OCI-LY7 (cell line): ENCODE measurements around the gene TFAP2C. TPM values are rescaled to one million over a fixed set of nuclear protein-coding genes. Genes with fewer than 3 reads are reported as not detected.

Experiments used
- BruUV-seq: library from RNA; stranded (reverse); fragments of 400-500 nt; replicated peaks from 2 replicates; lab custom pipeline; 2021; lab: Mats Ljungman, UMichigan
- CTCF ChIA-PET: fragments of 300-600 bp; sonication (Branson Sonifier 250); formaldehyde crosslinking; loops from one replicate; lab custom pipeline; 2022; ENCODE audit warnings: antibody characterized with exemption; ENCODE audit not compliant: unreplicated experiment; lab: Charles Lee
- POLR2A ChIA-PET: fragments of 300-600 bp; sonication (Branson Sonifier 250); formaldehyde crosslinking; loops from one replicate; lab custom pipeline; 2022; ENCODE audit warnings: antibody characterized with exemption; lab: Charles Lee
- DNase-seq: peaks from one replicate; pipeline ENCODE4 v3.0.0-alpha.2; 2015; ENCODE audit warnings: low spot score
- H2AFZ ChIP-seq: fragments of 200-600 bp; sonication (generic), shearing (Covaris generic); 2 replicates; pipeline ENCODE4 v1.6.1; 2014; ENCODE audit warnings: mild to moderate bottlenecking, antibody characterized with exemption, low read length, moderate library complexity
- H3K27ac ChIP-seq: fragments of 200-600 bp; sonication (generic); 2 replicates; pipeline ENCODE4 v1.5.1; 2014; ENCODE audit warnings: mixed run types, low read depth, mild to moderate bottlenecking, moderate library complexity, low read length, inconsistent platforms; ENCODE audit not compliant: poor library complexity, severe bottlenecking
- H3K36me3 ChIP-seq: fragments of 200-600 bp; sonication (generic); 2 replicates; pipeline ENCODE4 v1.6.1; 2014; ENCODE audit warnings: mild to moderate bottlenecking, antibody characterized with exemption, low read length, moderate library complexity, mixed read lengths; ENCODE audit not compliant: insufficient read depth
- H3K4me1 ChIP-seq: fragments of 200-600 bp; sonication (generic); 2 replicates; pipeline ENCODE4 v1.5.1; 2014; ENCODE audit warnings: mild to moderate bottlenecking, low read length; ENCODE audit not compliant: insufficient read depth, poor library complexity, severe bottlenecking
- H3K4me2 ChIP-seq: fragments of 200-600 bp; sonication (generic); 2 replicates; pipeline ENCODE4 v1.6.1; 2014; ENCODE audit warnings: mild to moderate bottlenecking, low read length
- H3K4me3 ChIP-seq: fragments of 200-600 bp; sonication (generic); 2 replicates; pipeline ENCODE4 v1.5.1; 2014; ENCODE audit warnings: mild to moderate bottlenecking, low read depth, low read length; ENCODE audit not compliant: poor library complexity, severe bottlenecking
- H3K79me2 ChIP-seq: fragments of 200-600 bp; sonication (generic); 2 replicates; pipeline ENCODE4 v1.6.1; 2016; ENCODE audit warnings: low read depth, mild to moderate bottlenecking, low read length, moderate library complexity, mixed read lengths; ENCODE audit not compliant: insufficient read depth
- H3K9me2 ChIP-seq: fragments of 200-600 bp; sonication (generic); 2 replicates; pipeline ENCODE4 v1.6.1; 2016; ENCODE audit warnings: mild to moderate bottlenecking, low read length, mixed read lengths; ENCODE audit not compliant: insufficient read depth
- H3K9me3 ChIP-seq: fragments of 200-600 bp; sonication (generic); 2 replicates; pipeline ENCODE4 v1.6.1; 2014; ENCODE audit warnings: mild to moderate bottlenecking, mixed run types, low read length, mixed read lengths
- H4K20me1 ChIP-seq: fragments of 200-600 bp; sonication (generic); 2 replicates; pipeline ENCODE4 v1.6.1; 2014; ENCODE audit warnings: mild to moderate bottlenecking, antibody characterized with exemption, low read length, moderate library complexity, mixed read lengths; ENCODE audit not compliant: insufficient read depth
- EZH2phosphoT487 ChIP-seq: fragments of 200-600 bp; sonication (generic); IDR thresholded peaks from 2 replicates; pipeline ENCODE4 v1.6.1; 2018; ENCODE audit warnings: low read depth, borderline replicate concordance, mild to moderate bottlenecking, mixed run types, antibody characterized with exemption, low read length, moderate library complexity, mixed read lengths
- intact Hi-C: fragments of 100-400 bp; cut with micrococcal nuclease; formaldehyde crosslinking; loops from one replicate; pipeline ENCODE4 v1.10.0; 2022; ENCODE audit not compliant: unreplicated experiment
- total RNA-seq, 2 experiments: library from RNA; depleted of rRNA in 1 of 2; stranded (reverse); fragments of >200 nt in 1 of 2; shearing (Covaris generic) in 1 of 2; gene quantifications; 2 replicates each; pipeline ENCODE4 v1.2.3, GENCODE V29; 2014 to 2022
- TF ChIP-seq, protein P1 (sequence below): fragments of 200-600 bp; sonication (generic); conservative IDR thresholded peaks from 2 replicates; pipeline ENCODE4 v1.5.1; 2014; ENCODE audit warnings: mild to moderate bottlenecking, antibody characterized with exemption, low read length, moderate library complexity, mixed read lengths

The TFAP2C gene
- total RNA-seq, 2 experiments from 2014 or later: not detected

DNA sequence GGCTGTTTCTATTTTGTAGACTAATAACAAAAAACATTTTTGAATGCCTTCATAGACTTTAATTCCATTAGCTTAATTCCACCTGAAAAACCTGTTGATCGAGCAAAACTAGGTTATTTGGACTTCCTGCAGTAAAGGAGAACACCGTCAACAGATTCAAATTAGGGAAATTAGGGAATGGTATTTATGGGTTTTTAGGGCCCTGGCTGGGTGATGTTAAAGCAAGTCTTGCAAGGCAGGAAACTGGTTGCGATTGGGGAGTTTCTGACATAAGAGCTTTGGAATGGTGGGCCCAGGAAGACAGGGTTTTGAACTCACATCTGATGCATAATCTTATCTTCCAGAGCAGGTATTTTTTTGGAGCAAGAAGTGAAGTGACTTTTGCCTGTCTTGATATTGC lies 40.1 kb upstream of the TFAP2C start:
- Histone ChIP-seq H3K9me2 (no peaks in the 10 kb centered on the region), H3K4me2 (no peak overlapping the region), H4K20me1 (no peaks in the 10 kb centered on the region), H3K27ac (no peak overlapping the region), H3K9me3 (no peaks in the 10 kb centered on the region), H3K4me1 (no peaks in the 10 kb centered on the region), H3K4me3 (no peak overlapping the region), H3K36me3 (no peaks in the 10 kb centered on the region), H2AFZ (no peak overlapping the region), H3K79me2 (no peaks in the 10 kb centered on the region)
- no peak for DNase-seq
- CTCF ChIA-PET: no interaction called here
- BruUV-seq: no TSS peak
- intact Hi-C loops: no loop called here
- TF ChIP-seq, protein P1, sequence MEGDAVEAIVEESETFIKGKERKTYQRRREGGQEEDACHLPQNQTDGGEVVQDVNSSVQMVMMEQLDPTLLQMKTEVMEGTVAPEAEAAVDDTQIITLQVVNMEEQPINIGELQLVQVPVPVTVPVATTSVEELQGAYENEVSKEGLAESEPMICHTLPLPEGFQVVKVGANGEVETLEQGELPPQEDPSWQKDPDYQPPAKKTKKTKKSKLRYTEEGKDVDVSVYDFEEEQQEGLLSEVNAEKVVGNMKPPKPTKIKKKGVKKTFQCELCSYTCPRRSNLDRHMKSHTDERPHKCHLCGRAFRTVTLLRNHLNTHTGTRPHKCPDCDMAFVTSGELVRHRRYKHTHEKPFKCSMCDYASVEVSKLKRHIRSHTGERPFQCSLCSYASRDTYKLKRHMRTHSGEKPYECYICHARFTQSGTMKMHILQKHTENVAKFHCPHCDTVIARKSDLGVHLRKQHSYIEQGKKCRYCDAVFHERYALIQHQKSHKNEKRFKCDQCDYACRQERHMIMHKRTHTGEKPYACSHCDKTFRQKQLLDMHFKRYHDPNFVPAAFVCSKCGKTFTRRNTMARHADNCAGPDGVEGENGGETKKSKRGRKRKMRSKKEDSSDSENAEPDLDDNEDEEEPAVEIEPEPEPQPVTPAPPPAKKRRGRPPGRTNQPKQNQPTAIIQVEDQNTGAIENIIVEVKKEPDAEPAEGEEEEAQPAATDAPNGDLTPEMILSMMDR: no peak
- no peak for TF ChIP-seq EZH2phosphoT487
- POLR2A ChIA-PET: no interaction called here

DNA sequence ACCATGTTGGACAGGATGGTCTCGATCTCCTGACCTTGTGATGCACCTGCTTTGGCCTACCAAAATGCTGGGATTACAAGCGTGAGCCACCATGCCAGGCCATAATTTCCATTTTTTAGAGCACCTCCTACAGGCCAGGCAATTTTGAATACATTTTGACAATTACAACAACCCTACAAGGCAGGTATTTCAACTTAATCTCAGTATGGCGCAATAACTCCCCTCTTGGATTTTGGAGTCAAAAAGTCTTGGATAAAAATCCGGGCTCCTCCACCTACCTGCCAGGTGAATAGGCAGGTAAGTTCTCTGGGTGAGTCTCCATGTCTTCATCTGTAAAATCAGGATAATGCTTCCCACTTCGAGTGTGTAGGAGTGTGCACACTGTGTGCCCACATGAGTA lies 39.5 kb upstream of the TFAP2C start:
- no peaks in the 10 kb centered on the region for H3K4me1 ChIP-seq
- intact Hi-C loops: no loop called here
- H3K9me2 ChIP-seq: no peaks in the 10 kb centered on the region
- no peak overlapping the region for H3K4me2 ChIP-seq
- H3K9me3 ChIP-seq: no peaks in the 10 kb centered on the region
- POLR2A ChIA-PET: no interaction called here
- BruUV-seq: no TSS peak
- no peak overlapping the region for H3K4me3 ChIP-seq
- no peak overlapping the region for H2AFZ ChIP-seq
- H3K27ac ChIP-seq: no peak overlapping the region
- DNase-seq: no peak
- CTCF ChIA-PET: no interaction called here
- H4K20me1 ChIP-seq: no peaks in the 10 kb centered on the region
- TF ChIP-seq, protein P1: no peak
- no peak for TF ChIP-seq EZH2phosphoT487
- H3K36me3 ChIP-seq: no peaks in the 10 kb centered on the region
- no peaks in the 10 kb centered on the region for H3K79me2 ChIP-seq

DNA sequence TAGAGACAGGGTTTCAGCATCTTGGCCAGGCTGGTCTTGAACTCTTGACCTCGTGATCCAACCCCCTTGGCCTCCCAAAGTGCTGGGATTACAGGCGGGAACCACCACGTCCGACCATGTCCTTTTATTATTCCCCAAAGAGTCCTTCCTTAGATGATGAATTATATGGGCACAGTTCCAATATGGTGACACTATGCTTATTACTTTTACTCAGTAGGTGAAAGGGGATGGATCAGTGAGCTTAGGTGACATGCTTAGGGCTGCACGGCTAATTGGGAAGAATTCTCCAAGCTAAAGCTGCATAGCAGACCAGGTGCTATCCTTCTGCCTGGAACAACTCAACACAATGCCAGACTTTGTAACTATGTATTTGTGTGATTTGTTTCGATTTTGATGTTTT lies 38.2 kb upstream of the TFAP2C start:
- intact Hi-C loops: no loop called here
- BruUV-seq: no TSS peak
- H3K36me3 ChIP-seq: no peaks in the 10 kb centered on the region
- no peaks in the 10 kb centered on the region for H3K9me2 ChIP-seq
- no peak for DNase-seq
- H3K4me1 ChIP-seq: no peaks in the 10 kb centered on the region
- no peak overlapping the region for H3K27ac ChIP-seq
- no peak overlapping the region for H3K4me3 ChIP-seq
- no peak for TF ChIP-seq EZH2phosphoT487
- TF ChIP-seq, protein P1: no peak
- no peaks in the 10 kb centered on the region for H4K20me1 ChIP-seq
- no peak overlapping the region for H3K4me2 ChIP-seq
- ChIA-PET POLR2A (no interaction called here), CTCF (no interaction called here)
- H3K9me3 ChIP-seq: no peaks in the 10 kb centered on the region
- no peaks in the 10 kb centered on the region for H3K79me2 ChIP-seq
- H2AFZ ChIP-seq: no peak overlapping the region
